ENCODE measurements around the gene TIGD6. TPM values are rescaled to one million over a fixed set of nuclear protein-coding genes. Genes with fewer than 3 reads are reported as not detected.

The TIGD6 gene
- total and polyA plus RNA-seq, 2 donors (not counting 3 experiments of a cell fraction or from before 2014, with no cell fraction given) = 3.6 to 5.4 TPM

GRCh38 chr5:149946118-149946517, 54.3 kb downstream of the TIGD6 start:
- H2AFZ ChIP-seq (ENCODE audit: low read depth, low read length) = no peak overlapping the region
- H3K9me3 ChIP-seq (replicated peaks; ENCODE audit: control insufficient read depth, insufficient read depth, low read length) = no peaks in the 10 kb centered on the region
- no peaks in the 10 kb centered on the region for H3K4me1 ChIP-seq (ENCODE audit: control insufficient read depth, extremely low read depth, insufficient read depth, low read length)
- no peak overlapping the region for H3K4me2 ChIP-seq (ENCODE audit: insufficient read depth, low read length)
- H3K9ac ChIP-seq (replicated peaks; ENCODE audit: extremely low read depth, insufficient read depth, low read length) = no peak overlapping the region
- no peaks in the 10 kb centered on the region for H3K9me1 ChIP-seq (replicated peaks; ENCODE audit: control insufficient read depth, extremely low read depth, insufficient read depth, low read length)
- no peak for DNase-seq (ENCODE audit: low read depth, low spot score)
- dilution Hi-C loops (cut with MboI; ENCODE audit: extremely low pct_ligation_motif_present, low sequenced_read_pairs) = no loop called here
- H3K79me2 ChIP-seq (ENCODE audit: control insufficient read depth, insufficient read depth, low read length) = no peaks in the 10 kb centered on the region
- ChIA-PET CTCF (interaction anchor here (1.5 to 2.0 kb wide), 2 partner anchors 12 to 279 kb away, joined by 4 to 8 read pairs; no protein-coding TSS in a partner anchor), POLR2A (no interaction called here)
- H3K36me3 ChIP-seq (ENCODE audit: control insufficient read depth in 2 of 2, extremely low read depth in 1 of 2, insufficient read depth in 2 of 2, low read length in 2 of 2) = no peaks in the 10 kb centered on the region
- H3K27me3 ChIP-seq (ENCODE audit: control insufficient read depth in 2 of 2, insufficient read depth in 2 of 2, low read length in 2 of 2) = no peaks in the 10 kb centered on the region
- intact Hi-C loops (cut with micrococcal nuclease) = no loop called here
- TF ChIP-seq JUN (IDR thresholded peaks at IDR 0.05; ENCODE audit: borderline replicate concordance, insufficient read depth, insufficient read length, low read depth) (no peak), FOS (IDR thresholded peaks at IDR 0.05; ENCODE audit: borderline replicate concordance, insufficient read depth, low read length) (no peak), POLR2AphosphoS5 (IDR thresholded peaks at IDR 0.05; ENCODE audit: insufficient read depth, low read depth, low read length) (no peak), MAX (IDR thresholded peaks at IDR 0.05; ENCODE audit: insufficient read depth, insufficient read length) (no peak), EZH2 (IDR thresholded peaks at IDR 0.05; ENCODE audit: borderline replicate concordance, low read depth, low read length, severe bottlenecking) (no peak), POLR2A (IDR thresholded peaks at IDR 0.05; ENCODE audit: low read depth, low read length) (no peak)
- H3K27ac ChIP-seq (ENCODE audit: insufficient read depth, low read depth, low read length) = no peak overlapping the region
- no peaks in the 10 kb centered on the region for H4K20me1 ChIP-seq (replicated peaks; ENCODE audit: control insufficient read depth, extremely low read depth, insufficient read depth, low read length)
- no peak overlapping the region for H3K4me3 ChIP-seq (replicated peaks in 1 of 3; ENCODE audit: insufficient read depth in 1 of 3, low read depth in 1 of 3, low read length in 3 of 3)
- no TSS peak for BruUV-seq (replicated peaks)
- no peak for FAIRE-seq

GRCh38 chr5:149944666-149945065, 55.8 kb downstream of the TIGD6 start, which contains the start of gene PDE6A:
TSS of gene PDE6A (minus strand) at chr5:149944793. CDS start at chr5:149944673, 120 bp downstream.
- DNase-seq (ENCODE audit: low read depth, low spot score) = no peak
- intact Hi-C loops (cut with micrococcal nuclease) = no loop called here
- no peak within 1 kb of the TSS for H3K4me2 ChIP-seq (ENCODE audit: insufficient read depth, low read length)
- no peak for FAIRE-seq
- BruUV-seq (replicated peaks) = no TSS peak
- no peaks in the 10 kb centered on the region for H3K9me3 ChIP-seq (replicated peaks; ENCODE audit: control insufficient read depth, insufficient read depth, low read length)
- no peak within 1 kb of the TSS for H3K9ac ChIP-seq (replicated peaks; ENCODE audit: extremely low read depth, insufficient read depth, low read length)
- H3K27me3 ChIP-seq (ENCODE audit: control insufficient read depth in 2 of 2, insufficient read depth in 2 of 2, low read length in 2 of 2) = no peaks in the 10 kb centered on the region
- H2AFZ ChIP-seq (ENCODE audit: low read depth, low read length) = no peak within 1 kb of the TSS
- H3K27ac ChIP-seq (ENCODE audit: insufficient read depth, low read depth, low read length) = no peak within 1 kb of the TSS
- ChIA-PET POLR2A (no interaction called here), CTCF (interaction anchor here (0.7 kb wide), 1 partner anchor 15 kb away, joined by 3 read pairs; no protein-coding TSS in a partner anchor)
- no peak within 1 kb of the TSS for H3K4me3 ChIP-seq (replicated peaks in 1 of 3; ENCODE audit: insufficient read depth in 1 of 3, low read depth in 1 of 3, low read length in 3 of 3)
- H3K79me2 ChIP-seq (ENCODE audit: control insufficient read depth, insufficient read depth, low read length) = no peaks in the 10 kb centered on the region
- H3K36me3 ChIP-seq (ENCODE audit: control insufficient read depth in 2 of 2, extremely low read depth in 1 of 2, insufficient read depth in 2 of 2, low read length in 2 of 2) = no peaks in the 10 kb centered on the region
- no peaks in the 10 kb centered on the region for H3K9me1 ChIP-seq (replicated peaks; ENCODE audit: control insufficient read depth, extremely low read depth, insufficient read depth, low read length)
- no peak for TF ChIP-seq FOS (IDR thresholded peaks at IDR 0.05; ENCODE audit: borderline replicate concordance, insufficient read depth, low read length)
- no peak for TF ChIP-seq EZH2 (IDR thresholded peaks at IDR 0.05; ENCODE audit: borderline replicate concordance, low read depth, low read length, severe bottlenecking)
- TF ChIP-seq JUN (IDR thresholded peaks at IDR 0.05; ENCODE audit: borderline replicate concordance, insufficient read depth, insufficient read length, low read depth) = no peak
- no peak for TF ChIP-seq POLR2A (IDR thresholded peaks at IDR 0.05; ENCODE audit: low read depth, low read length)
- no peak for TF ChIP-seq MAX (IDR thresholded peaks at IDR 0.05; ENCODE audit: insufficient read depth, insufficient read length)
- TF ChIP-seq POLR2AphosphoS5 (IDR thresholded peaks at IDR 0.05; ENCODE audit: insufficient read depth, low read depth, low read length) = no peak
- no peak for TF ChIP-seq MYC (IDR thresholded peaks at IDR 0.05; ENCODE audit: low read depth, low read length)
- TF ChIP-seq CTCF (IDR thresholded peaks at IDR 0.05; ENCODE audit: extremely low read depth in 1 of 2, insufficient read depth in 1 of 2, low read depth in 1 of 2, low read length in 2 of 2) = no peak
- no peak for TF ChIP-seq GATA2 (IDR thresholded peaks at IDR 0.05; ENCODE audit: insufficient read depth, insufficient read length, low read depth, low read length)
- H4K20me1 ChIP-seq (replicated peaks; ENCODE audit: control insufficient read depth, extremely low read depth, insufficient read depth, low read length) = no peaks in the 10 kb centered on the region
- H3K4me1 ChIP-seq (ENCODE audit: control insufficient read depth, extremely low read depth, insufficient read depth, low read length) = peaks cover 2% of the 10 kb centered on the region
- dilution Hi-C loops (cut with MboI; ENCODE audit: extremely low pct_ligation_motif_present, low sequenced_read_pairs) = no loop called here
